Trophoblast cell (in vitro differentiated cells and primary cell): Measurements from ENCODE around the gene UGT8. TPM values are rescaled to one million over a fixed set of nuclear protein-coding genes. Genes with fewer than 3 reads are reported as not detected.

Source experiments
- DNase-seq, 2 donors: peaks; one replicate each; pipeline ENCODE4 v3.0.0-alpha.2; 2016
- H2AFZ ChIP-seq: 2 replicates; pipeline ENCODE4 v1.6.1; 2013; ENCODE audit warnings: low read length, moderate library complexity, mild to moderate bottlenecking; ENCODE audit not compliant: insufficient read depth, poor library complexity
- H2AK5ac ChIP-seq: 2 replicates; pipeline ENCODE4 v1.6.1; 2013; ENCODE audit warnings: mild to moderate bottlenecking, low read length
- H2BK120ac ChIP-seq: 2 replicates; pipeline ENCODE4 v1.6.1; 2013; ENCODE audit warnings: low read length, mild to moderate bottlenecking, moderate library complexity; ENCODE audit not compliant: insufficient read depth, poor library complexity
- H2BK12ac ChIP-seq: 2 replicates; pipeline ENCODE4 v1.6.1; 2013; ENCODE audit warnings: mild to moderate bottlenecking, low read length, moderate library complexity
- H2BK5ac ChIP-seq: 2 replicates; pipeline ENCODE4 v1.6.1; 2013; ENCODE audit warnings: low read length, low read depth, moderate library complexity, mild to moderate bottlenecking; ENCODE audit not compliant: poor library complexity
- H3K14ac ChIP-seq: 2 replicates; pipeline ENCODE4 v1.6.1; 2013; ENCODE audit warnings: mild to moderate bottlenecking, low read length
- H3K18ac ChIP-seq: 2 replicates; pipeline ENCODE4 v1.6.1; 2013; ENCODE audit warnings: mild to moderate bottlenecking, low read length
- H3K23ac ChIP-seq: 2 replicates; pipeline ENCODE4 v1.6.1; 2013; ENCODE audit warnings: low read length
- H3K27ac ChIP-seq: 2 replicates; pipeline ENCODE4 v1.5.1; 2013; ENCODE audit warnings: low read depth, mild to moderate bottlenecking, inconsistent platforms, low read length, moderate library complexity
- H3K27me3 ChIP-seq: 2 replicates; pipeline ENCODE4 v1.6.1; 2013; ENCODE audit warnings: inconsistent platforms, mild to moderate bottlenecking, low read length, moderate library complexity; ENCODE audit not compliant: insufficient read depth
- H3K36me3 ChIP-seq, 2 experiments: 1 replicate in 1 of 2; 2 replicates in 1 of 2; pipeline ENCODE4 v1.6.1; 2013; ENCODE audit warnings: low read length in 2 of 2, mild to moderate bottlenecking in 2 of 2, moderate library complexity in 1 of 2; ENCODE audit not compliant: insufficient read depth in 2 of 2, control insufficient read depth in 1 of 2
- H3K4ac ChIP-seq: 2 replicates; pipeline ENCODE4 v1.6.1; 2013; ENCODE audit warnings: low read depth, mild to moderate bottlenecking, low read length, moderate library complexity
- H3K4me1 ChIP-seq, 2 experiments: 1 replicate in 1 of 2; 2 replicates in 1 of 2; pipeline ENCODE4 v1.6.1; 2013; ENCODE audit warnings: low read length in 2 of 2, mild to moderate bottlenecking in 2 of 2, moderate library complexity in 1 of 2; ENCODE audit not compliant: insufficient read depth in 2 of 2, control insufficient read depth in 1 of 2
- H3K4me2 ChIP-seq: 2 replicates; pipeline ENCODE4 v1.6.1; 2013; ENCODE audit warnings: inconsistent platforms, mild to moderate bottlenecking, low read length, moderate library complexity
- H3K4me3 ChIP-seq: 2 replicates; pipeline ENCODE4 v1.5.1; 2013; ENCODE audit warnings: mild to moderate bottlenecking, low read depth, low read length, inconsistent platforms
- H3K79me1 ChIP-seq: one replicate; pipeline ENCODE4 v1.6.1; 2013; ENCODE audit warnings: low read length
- H3K79me2 ChIP-seq: 2 replicates; pipeline ENCODE4 v1.6.1; 2013; ENCODE audit warnings: low read length, mild to moderate bottlenecking; ENCODE audit not compliant: control insufficient read depth, insufficient read depth, poor library complexity
- H3K9ac ChIP-seq: 2 replicates; pipeline ENCODE4 v1.6.1; 2013; ENCODE audit warnings: mild to moderate bottlenecking, low read length
- H3K9me3 ChIP-seq: 2 replicates; pipeline ENCODE4 v1.6.1; 2013; ENCODE audit warnings: low read depth, mild to moderate bottlenecking, control low read depth, inconsistent platforms, low read length; ENCODE audit not compliant: insufficient read depth
- H4K12ac ChIP-seq: 2 replicates; pipeline ENCODE4 v1.6.1; 2013; ENCODE audit warnings: low read depth, mild to moderate bottlenecking, low read length, moderate library complexity
- H4K8ac ChIP-seq: 2 replicates; pipeline ENCODE4 v1.6.1; 2013; ENCODE audit warnings: low read depth, mild to moderate bottlenecking, low read length, moderate library complexity
- H4K91ac ChIP-seq: one replicate; pipeline ENCODE4 v1.6.1; 2013; ENCODE audit warnings: low read depth, mild to moderate bottlenecking, low read length, moderate library complexity
- WGBS: extraction: QIAGEN DNeasy Blood & Tissue Kit; methylation state at CpG from one replicate; pipeline ENCODE4 v1.1.7; 2013; ENCODE audit warnings: missing lambda C conversion rate; ENCODE audit not compliant: insufficient read length, insufficient coverage; ENCODE audit errors: extremely low coverage; 5-methylcytosine and 5-hydroxymethylcytosine counted together
- polyA plus RNA-seq: library from polyadenylated mRNA; stranded (reverse); fragments of 200-250 nt; gene quantifications from 2 replicates; pipeline ENCODE4 v1.2.3, GENCODE V29; 2013

UGT8 gene
- polyA plus RNA-seq: 0.21 and 0.29 TPM in 2 replicates

GRCh38 chr4:114598191-114599121 lies at the start of gene UGT8:
TSS of gene UGT8 (plus strand) at chr4:114598807. CDS start at chr4:114622881, 24,074 bp downstream.
- Histone ChIP-seq H3K4me1 (peaks cover 0 to 11% of the 10 kb centered on the region in 2 experiments), H3K27me3 (peaks cover 17% of the 10 kb centered on the region), H3K27ac (no peak within 1 kb of the TSS), H3K4ac (no peak within 1 kb of the TSS), H3K9me3 (peaks cover 10% of the 10 kb centered on the region), H2BK120ac (no peak within 1 kb of the TSS), H2BK12ac (no peak within 1 kb of the TSS), H3K79me1 (no peaks in the 10 kb centered on the region), H3K18ac (no peak within 1 kb of the TSS), H4K12ac (no peak within 1 kb of the TSS), H4K8ac (no peak within 1 kb of the TSS), H3K36me3 (peaks cover 0 to 2% of the 10 kb centered on the region in 2 experiments), H3K4me2 (peak within 1 kb of the TSS; percentile 99), H3K9ac (no peak within 1 kb of the TSS), H3K4me3 (peak within 1 kb of the TSS; percentile 76), H2BK5ac (no peak within 1 kb of the TSS), H3K79me2 (no peaks in the 10 kb centered on the region), H2AFZ (peak within 1 kb of the TSS; percentile 8), H4K91ac (no peak within 1 kb of the TSS), H3K14ac (no peak within 1 kb of the TSS), H3K23ac (no peak within 1 kb of the TSS), H2AK5ac (no peak within 1 kb of the TSS)
- DNase-seq: no peak
- WGBS: no CpG with 5 or more reads among the region's 84 CpGs

GRCh38 chr4:114549638-114550037 lies 49.0 kb upstream of the UGT8 start:
- Histone ChIP-seq H2BK120ac (no peak overlapping the region), H2AK5ac (no peak overlapping the region), H3K27me3 (no peaks in the 10 kb centered on the region), H4K91ac (no peak overlapping the region), H2AFZ (no peak overlapping the region), H3K4ac (no peak overlapping the region), H2BK5ac (no peak overlapping the region), H3K36me3 (no peaks in the 10 kb centered on the region), H4K8ac (no peak overlapping the region), H3K27ac (no peak overlapping the region), H3K4me1 (no peaks in the 10 kb centered on the region), H3K14ac (no peak overlapping the region), H3K79me2 (no peaks in the 10 kb centered on the region), H3K4me3 (no peak overlapping the region), H3K9me3 (no peaks in the 10 kb centered on the region), H4K12ac (no peak overlapping the region), H3K79me1 (no peaks in the 10 kb centered on the region), H3K18ac (no peak overlapping the region), H3K9ac (no peak overlapping the region), H3K23ac (no peak overlapping the region), H3K4me2 (no peak overlapping the region), H2BK12ac (no peak overlapping the region)
- no peak for DNase-seq
- no CpG with 5 or more reads among the region's 1 CpG for WGBS

GRCh38 chr4:114558446-114559020 lies 40.1 kb upstream of the UGT8 start:
- Histone ChIP-seq H3K23ac (no peak overlapping the region), H2AFZ (no peak overlapping the region), H3K4me3 (no peak overlapping the region), H3K4me2 (no peak overlapping the region), H4K8ac (no peak overlapping the region), H3K18ac (no peak overlapping the region), H3K4me1 (no peaks in the 10 kb centered on the region), H3K9ac (no peak overlapping the region), H3K79me2 (no peaks in the 10 kb centered on the region), H2BK12ac (no peak overlapping the region), H3K27me3 (no peaks in the 10 kb centered on the region), H3K4ac (no peak overlapping the region), H3K36me3 (peaks cover 0 to 1% of the 10 kb centered on the region in 2 experiments), H2BK5ac (no peak overlapping the region), H3K9me3 (peaks cover 1% of the 10 kb centered on the region), H4K91ac (no peak overlapping the region), H3K14ac (no peak overlapping the region), H3K79me1 (no peaks in the 10 kb centered on the region), H2BK120ac (no peak overlapping the region), H2AK5ac (no peak overlapping the region), H4K12ac (no peak overlapping the region), H3K27ac (no peak overlapping the region)
- DNase-seq: no peak

- Histone ChIP-seq H3K79me1 (no peaks in the 10 kb centered on the region), H3K9me3 (peaks cover 1% of the 10 kb centered on the region), H3K4me1 (no peaks in the 10 kb centered on the region), H2BK120ac (no peak overlapping the region), H2BK12ac (no peak overlapping the region), H4K8ac (no peak overlapping the region), H3K27ac (no peak overlapping the region), H2AK5ac (no peak overlapping the region), H2AFZ (no peak overlapping the region), H3K4ac (no peak overlapping the region), H3K23ac (no peak overlapping the region), H4K91ac (no peak overlapping the region), H3K9ac (no peak overlapping the region), H3K4me3 (no peak overlapping the region), H2BK5ac (no peak overlapping the region), H3K27me3 (no peaks in the 10 kb centered on the region), H3K79me2 (no peaks in the 10 kb centered on the region), H3K14ac (no peak overlapping the region), H3K4me2 (no peak overlapping the region), H3K18ac (no peak overlapping the region), H3K36me3 (peaks cover 0 to 1% of the 10 kb centered on the region in 2 experiments), H4K12ac (no peak overlapping the region)
- no CpG with 5 or more reads among the region's 1 CpG for WGBS
- DNase-seq: no peak
Observed at GRCh38 chr4:114561590-114561989, 37.0 kb upstream of the UGT8 start.
